Right ventricle myocardium superior (tissue), 1 donor: Measurements from ENCODE around the gene RPS6KA1. TPM values are rescaled to one million over a fixed set of nuclear protein-coding genes. Genes with fewer than 3 reads are reported as not detected.
"Not testable (repeated sequence)": the region's sequence is repeated elsewhere in the genome, so short reads cannot be mapped to it uniquely, and the experiment has no call there.

Source experiments
- ATAC-seq: fragments of 200-7000 bp; cut with Tn5 transposase; one replicate; pipeline ENCODE4 v1.9.1; 2020; ENCODE audit warnings: mild to moderate bottlenecking; ENCODE audit not compliant: poor library complexity
- DNase-seq: peaks from one replicate; pipeline ENCODE4 v3.0.0-alpha.2; 2020
- intact Hi-C: fragments of 100-400 bp; cut with DNase I; formaldehyde crosslinking; loops from one replicate; pipeline ENCODE4 v1.11.2; 2022
- long read RNA-seq: library from polyadenylated mRNA; unstranded; transcript quantifications from one replicate; pipeline ENCODE4 v2.0.0, GENCODE V29; 2021
- total RNA-seq: library from RNA; stranded (reverse); fragmentation: NEBNext Ultra II Directional; extraction: Animal tissue kit (Norgen Biotek cat#: 25700); gene quantifications from one replicate; pipeline ENCODE4 v1.2.1, GENCODE V29; 2021
- donor health status: DM: no; HTN: yes; CAD: no; lungs with severe emphysema.

RPS6KA1 gene
- total RNA-seq = 3.9 TPM
- long read RNA-seq, transcript RPS6KA1-204 (22 exons, 3,186 nt) = major isoform, 10 of 12 reads
- long read RNA-seq, partial matches to known transcripts = 0 of 12 reads
- long read RNA-seq, other reads (novel, unspliced or antisense) = 1 of 12 reads

- intact Hi-C loops = no loop called here
- DNase-seq (peak; percentile 78), ATAC-seq (peak; percentile 84)
Observed at GRCh38 chr1:26529655-26530409, at the start of gene RPS6KA1. Gene RPS6KA1, plus strand, starts transcription at chr1:26529761. Its CDS starts 160 bp downstream, at chr1:26529921.

DNA sequence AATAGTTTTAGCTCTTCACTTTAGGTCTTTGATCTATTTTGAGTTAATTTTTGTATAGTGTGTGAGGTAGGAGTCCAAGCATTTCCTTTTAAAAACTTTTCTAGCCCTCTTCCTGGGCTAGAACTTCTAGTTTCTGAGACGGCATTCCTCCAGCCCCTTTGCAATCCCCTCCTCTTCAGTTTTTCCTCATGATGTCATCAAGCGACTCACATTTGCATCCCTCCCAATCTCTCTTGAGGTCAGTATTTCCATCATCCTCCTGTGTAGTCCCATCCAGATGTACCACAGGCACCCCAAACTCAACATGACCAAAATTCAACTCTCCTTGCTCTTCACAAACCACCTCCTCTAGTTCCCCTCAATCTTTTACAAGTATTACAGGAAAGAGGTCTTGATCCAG is 46.6 kb upstream of the RPS6KA1 start:
- ATAC-seq = no peak
- no peak for DNase-seq
- intact Hi-C loops = no loop called here

DNA sequence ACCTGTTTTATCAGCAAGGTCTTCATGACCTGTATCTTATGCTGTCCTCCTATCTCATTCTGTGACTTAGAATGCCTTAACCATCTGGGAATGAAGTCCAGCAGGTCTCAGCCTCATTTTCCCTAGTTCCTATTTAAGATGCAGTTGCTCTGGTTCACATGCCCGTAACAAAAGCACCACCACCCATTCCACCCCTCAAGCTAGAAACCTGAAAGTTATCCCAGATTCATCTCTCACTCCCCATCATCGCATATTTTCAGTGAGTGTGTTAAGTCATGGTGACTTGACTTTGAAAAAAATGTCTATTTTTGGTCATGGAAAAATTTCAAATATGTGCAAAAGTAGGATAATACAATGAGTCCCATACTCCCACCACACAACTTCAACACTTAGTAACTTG is 45.6 kb upstream of the RPS6KA1 start:
- intact Hi-C loops = no loop called here
- no peak for ATAC-seq
- no peak for DNase-seq

GRCh38 chr1:26490155-26490554 is 39.4 kb upstream of the RPS6KA1 start:
- DNase-seq = no peak
- intact Hi-C loops = no loop called here
- ATAC-seq = no peak

GRCh38 chr1:26493267-26493666 is 36.3 kb upstream of the RPS6KA1 start:
- no peak for DNase-seq
- ATAC-seq = no peak
- intact Hi-C loops = no loop called here

DNA sequence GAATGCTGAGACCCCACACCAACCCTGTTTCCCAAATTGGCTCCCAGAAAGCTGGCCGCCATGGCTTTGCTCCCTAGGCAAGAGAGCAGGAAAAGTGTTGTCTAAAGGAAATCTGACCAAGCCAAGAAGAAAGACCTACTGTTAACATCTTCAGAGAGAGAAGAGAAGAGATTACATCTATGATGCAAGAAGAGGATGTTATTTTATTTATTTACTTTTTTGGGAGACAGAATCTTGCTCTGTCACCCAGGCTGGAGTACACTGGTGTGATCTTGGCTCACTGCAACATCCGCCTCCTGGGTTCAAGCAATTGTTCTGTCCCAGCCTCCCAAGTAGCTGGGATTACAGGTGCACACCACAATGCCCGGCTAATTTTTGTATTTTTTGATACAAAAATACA is 35.6 kb upstream of the RPS6KA1 start:
- DNase-seq = no peak
- ATAC-seq = no peak
- intact Hi-C loops = no loop called here

DNA sequence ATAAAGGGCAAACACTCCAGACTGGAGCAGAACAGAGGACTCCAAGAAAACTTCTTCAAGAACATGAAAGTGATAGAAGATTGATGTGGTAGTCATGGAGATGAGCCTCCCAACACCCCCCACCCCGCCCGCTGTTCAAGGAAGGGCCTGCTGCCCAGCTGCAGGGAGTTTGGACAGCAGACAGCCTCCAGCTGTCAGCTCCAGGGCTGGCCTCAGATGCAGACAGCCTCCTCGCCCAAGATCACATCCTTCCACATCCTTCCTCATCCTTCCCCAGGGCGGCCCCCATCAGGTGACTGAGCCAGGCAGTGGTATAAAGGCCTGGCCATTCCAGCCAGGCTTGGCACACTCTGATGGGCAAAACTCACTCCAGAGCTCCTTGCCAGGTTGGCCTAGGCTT is 32.7 kb upstream of the RPS6KA1 start:
- intact Hi-C loops = no loop called here
- DNase-seq = peak; percentile 46
- no peak for ATAC-seq

DNA sequence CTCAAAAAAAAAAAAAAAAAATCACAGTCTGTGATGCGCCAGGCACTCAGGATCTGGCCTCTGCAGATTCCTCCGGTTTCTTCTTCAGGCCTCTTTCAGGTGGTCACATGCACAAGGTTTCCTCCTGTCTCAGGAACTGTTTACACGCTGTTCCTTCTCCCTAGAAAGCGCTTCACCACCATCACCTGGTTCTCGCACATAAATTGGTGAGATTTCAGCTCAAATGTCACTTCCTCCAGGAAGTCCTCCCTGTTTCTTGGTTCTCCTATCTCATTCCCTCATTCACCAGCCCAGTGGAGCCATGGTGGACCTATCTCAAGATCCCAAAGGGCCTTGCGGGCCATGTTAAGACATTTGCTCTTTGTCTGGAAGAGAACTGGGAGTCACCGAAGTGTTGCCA is 30.7 kb upstream of the RPS6KA1 start:
- intact Hi-C loops = no loop called here
- no peak for ATAC-seq
- no peak for DNase-seq

DNA sequence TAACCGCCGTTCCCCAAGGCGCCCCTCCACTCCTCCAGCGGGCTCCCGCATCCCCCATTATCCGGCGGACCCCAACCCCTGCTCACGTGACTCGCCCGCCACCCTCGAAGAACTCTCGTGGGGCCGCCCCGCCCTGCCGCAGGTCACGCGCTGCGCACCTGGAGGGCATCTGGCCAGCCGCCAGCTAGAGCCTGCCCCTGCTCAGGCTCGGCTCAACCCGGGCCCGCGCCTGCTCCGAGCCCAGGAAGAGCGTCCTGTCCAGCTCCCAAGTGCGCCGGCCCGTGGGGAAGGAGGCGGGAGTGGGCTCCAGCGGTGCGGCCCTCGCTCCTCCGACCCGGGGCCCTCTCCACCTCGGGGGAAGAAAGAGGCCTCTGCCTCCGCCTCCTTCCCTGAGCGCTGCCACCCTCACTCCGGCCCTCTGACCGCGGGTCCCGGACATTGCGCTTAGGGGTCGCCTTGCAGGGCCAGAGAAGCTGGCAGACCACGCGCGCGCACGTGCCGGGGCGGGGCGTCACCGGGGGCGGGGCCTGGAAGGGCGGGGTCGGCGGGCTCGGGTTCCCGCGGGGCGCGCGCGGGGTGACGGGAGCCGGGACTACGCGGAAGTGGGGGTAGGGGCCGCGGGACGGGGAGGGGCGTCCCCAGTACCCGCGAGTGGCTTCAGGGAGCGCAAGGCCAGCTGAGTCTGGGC is 28.9 kb upstream of the RPS6KA1 start:
- peak; percentile 96 for ATAC-seq
- intact Hi-C loops = no loop called here
- peak; percentile 94 for DNase-seq

- ATAC-seq, intact Hi-C loops, DNase-seq: not testable (repeated sequence)
Observed at GRCh38 chr1:26510711-26511110, 18.9 kb upstream of the RPS6KA1 start.

- ATAC-seq, intact Hi-C loops, DNase-seq: not testable (repeated sequence)
Observed at GRCh38 chr1:26515836-26516235, 13.7 kb upstream of the RPS6KA1 start.

- ATAC-seq = no peak
- DNase-seq = no peak
- intact Hi-C loops = no loop called here
Observed at GRCh38 chr1:26516987-26517765, 12.4 kb upstream of the RPS6KA1 start.

DNA sequence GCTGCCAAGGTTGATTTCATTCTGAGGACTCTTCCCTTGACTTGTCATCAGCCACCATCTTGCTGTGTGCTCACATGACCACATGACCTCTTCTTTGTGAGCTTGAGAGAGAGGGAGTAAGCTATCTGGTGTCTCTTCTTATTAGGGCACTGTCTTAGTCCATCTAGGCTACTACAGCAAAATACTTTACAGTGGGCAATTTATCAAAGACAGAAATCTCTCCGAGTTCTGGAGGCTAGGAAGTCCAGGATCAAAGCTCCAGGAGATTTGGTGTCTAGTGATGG is 11.9 kb upstream of the RPS6KA1 start:
- ATAC-seq (no peak), DNase-seq (no peak)
- intact Hi-C loops = no loop called here

DNA sequence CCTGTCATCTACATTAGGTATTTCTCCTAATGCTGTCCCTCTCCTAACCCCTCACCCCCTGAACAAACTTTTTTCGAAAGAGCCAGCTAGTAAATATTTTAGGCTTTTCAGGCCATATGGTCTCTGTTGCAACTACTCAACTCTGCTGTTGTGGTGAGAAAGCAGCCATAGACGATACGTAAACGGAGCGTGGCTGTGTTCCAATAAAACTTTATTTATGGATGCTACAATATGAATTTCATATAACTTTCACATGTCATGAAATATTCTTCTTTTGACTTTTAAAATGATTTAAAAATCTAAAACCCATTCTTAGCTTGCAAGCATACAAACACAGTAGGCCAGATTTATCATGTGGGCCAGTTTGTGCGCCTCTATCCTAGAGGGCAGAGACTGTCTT is 11.2 kb upstream of the RPS6KA1 start:
- ATAC-seq (no peak), DNase-seq (no peak)
- intact Hi-C loops = no loop called here

- intact Hi-C loops = no loop called here
- ATAC-seq (no peak), DNase-seq (no peak)
Observed at GRCh38 chr1:26520339-26520738, 9.2 kb upstream of the RPS6KA1 start.

GRCh38 chr1:26521669-26522030 is 7.9 kb upstream of the RPS6KA1 start:
- ATAC-seq (no peak), DNase-seq (no peak)
- intact Hi-C loops = no loop called here

- DNase-seq = no peak
- no peak for ATAC-seq
- intact Hi-C loops = no loop called here
Observed at GRCh38 chr1:26522073-26522472, 7.5 kb upstream of the RPS6KA1 start.

GRCh38 chr1:26524181-26524580 is 5.4 kb upstream of the RPS6KA1 start:
- ATAC-seq = no peak
- intact Hi-C loops = no loop called here
- no peak for DNase-seq

- intact Hi-C loops = no loop called here
- no peak for ATAC-seq
- DNase-seq = no peak
Observed at GRCh38 chr1:26526287-26526686, 3.3 kb upstream of the RPS6KA1 start.

DNA sequence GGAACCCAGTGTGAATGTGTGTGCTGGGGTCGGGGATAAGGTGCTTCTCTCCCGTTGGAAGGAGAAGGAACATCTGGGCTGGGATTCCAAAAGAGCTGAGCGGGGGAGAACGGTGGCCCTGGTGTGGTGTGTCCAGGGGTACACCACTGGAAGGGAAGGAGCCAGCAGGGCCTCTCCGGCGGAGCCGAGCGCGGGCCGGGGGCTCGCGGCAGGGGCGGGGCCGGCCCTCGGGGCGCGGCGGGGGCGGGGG is 231 bp upstream of the RPS6KA1 start:
- intact Hi-C loops = no loop called here
- ATAC-seq = no peak
- no peak for DNase-seq
